GM18519 (cell line): ENCODE results near the gene MALAT1.
"Not testable (repeated sequence)": the region's sequence is repeated elsewhere in the genome, so short reads cannot be mapped to it uniquely, and the experiment has no call there.

Experiments used
- ATAC-seq: cut with Tn5 transposase; IDR thresholded peaks from one replicate; pipeline ENCODE4 v1.9.1; 2021; ENCODE audit warnings: mild to moderate bottlenecking, moderate library complexity; ENCODE audit not compliant: unreplicated experiment, low FRiP score

Gene MALAT1

GRCh38 chr11:65498977-65499712, at the start of gene MALAT1:
Gene MALAT1 (plus strand): TSS chr11:65499045.
- no peak for ATAC-seq

- not testable (repeated sequence) for ATAC-seq
These were observed 47.5 kb upstream of the MALAT1 start for GRCh38 chr11:65451301-65451700.

GRCh38 chr11:65452259-65452658, 46.6 kb upstream of the MALAT1 start:
- not testable (repeated sequence) for ATAC-seq

- no peak for ATAC-seq
These were observed 45.9 kb upstream of the MALAT1 start for GRCh38 chr11:65452806-65453490.

GRCh38 chr11:65454311-65454695, 44.5 kb upstream of the MALAT1 start:
- no peak for ATAC-seq

GRCh38 chr11:65454696-65455456, 44.0 kb upstream of the MALAT1 start:
- ATAC-seq = peak; percentile 47

- ATAC-seq = no peak
These were observed 42.4 kb upstream of the MALAT1 start for GRCh38 chr11:65456418-65456817.

- no peak for ATAC-seq
These were observed 39.3 kb upstream of the MALAT1 start for GRCh38 chr11:65459552-65459951.

- ATAC-seq = not testable (repeated sequence)
These were observed 33.4 kb upstream of the MALAT1 start for GRCh38 chr11:65465471-65465870.

GRCh38 chr11:65467306-65467705, 31.5 kb upstream of the MALAT1 start:
- not testable (repeated sequence) for ATAC-seq

- ATAC-seq = no peak
These were observed 29.9 kb upstream of the MALAT1 start for GRCh38 chr11:65468874-65469333.

GRCh38 chr11:65470433-65471049, 28.3 kb upstream of the MALAT1 start:
- ATAC-seq = no peak

GRCh38 chr11:65471447-65471891, 27.4 kb upstream of the MALAT1 start:
- no peak for ATAC-seq

- ATAC-seq = not testable (repeated sequence)
These were observed 26.1 kb upstream of the MALAT1 start for GRCh38 chr11:65472588-65473277.

GRCh38 chr11:65473278-65473860, 25.5 kb upstream of the MALAT1 start:
- ATAC-seq = no peak

- no peak for ATAC-seq
These were observed 24.0 kb upstream of the MALAT1 start for GRCh38 chr11:65474864-65475263.

- no peak for ATAC-seq
These were observed 22.2 kb upstream of the MALAT1 start for GRCh38 chr11:65476632-65477148.

- peak; percentile 53 for ATAC-seq
These were observed 21.5 kb upstream of the MALAT1 start for GRCh38 chr11:65477149-65477965.
